HepG2 (cell line): Measurements from ENCODE around the gene GAS5. TPM values are rescaled to one million over a fixed set of nuclear protein-coding genes. Genes with fewer than 3 reads are reported as not detected.

ENCODE experiments used
- ADNP ChIP-seq: sonication (generic); formaldehyde crosslinking; IDR thresholded peaks from 2 replicates; pipeline ENCODE4 v1.4.0; 2020; ENCODE audit warnings: missing genetic modification reagents
- AGO2 ChIP-seq: fragments of 200-400 bp; formaldehyde crosslinking; optimal IDR thresholded peaks from 2 replicates; pipeline ENCODE3; 2017; ENCODE audit warnings: mild to moderate bottlenecking, low read depth, low read length, moderate library complexity
- CC2D1A ChIP-seq: sonication (generic); formaldehyde crosslinking; IDR thresholded peaks from 2 replicates; pipeline ENCODE4 v1.8.1; 2023; ENCODE audit warnings: mild to moderate bottlenecking, missing genetic modification reagents
- CSRNP2 ChIP-seq: sonication (generic); formaldehyde crosslinking; conservative IDR thresholded peaks from 2 replicates; pipeline ENCODE4 v1.8.0; 2022; ENCODE audit warnings: low read depth, missing genetic modification reagents
- ELF4 ChIP-seq: sonication (generic); formaldehyde crosslinking; IDR thresholded peaks from 2 replicates; pipeline ENCODE4 v1.5.0; 2020; ENCODE audit warnings: missing genetic modification reagents, mild to moderate bottlenecking, moderate library complexity, borderline replicate concordance
- GZF1 ChIP-seq: sonication (generic); formaldehyde crosslinking; IDR thresholded peaks from 2 replicates; pipeline ENCODE4 v1.5.1; 2020; ENCODE audit warnings: mild to moderate bottlenecking, missing genetic modification reagents
- HDAC2 ChIP-seq: sonication (generic); formaldehyde crosslinking; IDR thresholded peaks from 2 replicates; pipeline ENCODE4 v1.4.0; 2020; ENCODE audit warnings: missing genetic modification reagents
- HNF4A ChIP-seq: sonication (generic); formaldehyde crosslinking; IDR thresholded peaks from 2 replicates; pipeline ENCODE4 v1.4.0; 2020; ENCODE audit warnings: missing genetic modification reagents
- JUN ChIP-seq: sonication (generic); formaldehyde crosslinking; IDR thresholded peaks from 2 replicates; pipeline ENCODE4 v1.4.0; 2020; ENCODE audit warnings: mild to moderate bottlenecking, missing genetic modification reagents
- MXD1 ChIP-seq: sonication (generic); formaldehyde crosslinking; IDR thresholded peaks from 2 replicates; pipeline ENCODE4 v1.4.0; 2020; ENCODE audit warnings: mild to moderate bottlenecking, missing genetic modification reagents
- NCOA5 ChIP-seq: sonication (generic); formaldehyde crosslinking; IDR thresholded peaks from 2 replicates; pipeline ENCODE4 v1.4.0; 2020; ENCODE audit warnings: missing genetic modification reagents
- NFRKB ChIP-seq: fragments of 450-650 bp; IDR thresholded peaks from 2 replicates; pipeline ENCODE4 v1.6.1; 2017
- PAX8 ChIP-seq: sonication (generic); formaldehyde crosslinking; IDR thresholded peaks from 2 replicates; pipeline ENCODE4 v1.8.0; 2022; ENCODE audit warnings: mild to moderate bottlenecking, missing genetic modification reagents, borderline replicate concordance
- RBFOX2 ChIP-seq: fragments of 200-400 bp; formaldehyde crosslinking; IDR thresholded peaks from 2 replicates; pipeline ENCODE4 v1.6.1; 2017; ENCODE audit warnings: low read depth, mild to moderate bottlenecking, low read length
- SMC3 ChIP-seq: IDR thresholded peaks from 2 replicates; pipeline ENCODE4 v1.6.1; 2011; ENCODE audit warnings: low read length, improper control_type of control experiment
- ZBED4 ChIP-seq: sonication (generic); formaldehyde crosslinking; IDR thresholded peaks from 2 replicates; pipeline ENCODE4 v1.4.0; 2020; ENCODE audit warnings: missing genetic modification reagents, borderline replicate concordance
- ZFP36L1 ChIP-seq: sonication (generic); formaldehyde crosslinking; IDR thresholded peaks from 2 replicates; pipeline ENCODE4 v1.8.0; 2022; ENCODE audit warnings: mild to moderate bottlenecking, missing genetic modification reagents, moderate library complexity
- ZFP41 ChIP-seq: sonication (generic); formaldehyde crosslinking; IDR thresholded peaks from 2 replicates; pipeline ENCODE4 v1.4.0; 2020; ENCODE audit warnings: mild to moderate bottlenecking, missing genetic modification reagents, borderline replicate concordance
- ZFP62 ChIP-seq: sonication (generic); formaldehyde crosslinking; IDR thresholded peaks from 2 replicates; pipeline ENCODE4 v1.4.0; 2020; ENCODE audit warnings: missing genetic modification reagents
- ZFP90 ChIP-seq: sonication (generic); formaldehyde crosslinking; IDR thresholded peaks from 2 replicates; pipeline ENCODE4 v1.8.0; 2022; ENCODE audit warnings: missing genetic modification reagents, mild to moderate bottlenecking, inconsistent platforms, borderline replicate concordance
- ZNF20 ChIP-seq: sonication (generic); formaldehyde crosslinking; IDR thresholded peaks from 2 replicates; pipeline ENCODE4 v1.4.0; 2020; ENCODE audit warnings: mild to moderate bottlenecking, moderate library complexity, missing genetic modification reagents
- ZNF33A ChIP-seq: sonication (generic); formaldehyde crosslinking; IDR thresholded peaks from 2 replicates; pipeline ENCODE4 v1.5.1; 2020; ENCODE audit warnings: missing genetic modification reagents, mild to moderate bottlenecking, moderate library complexity, borderline replicate concordance
- ZNF512B ChIP-seq: sonication (generic); formaldehyde crosslinking; IDR thresholded peaks from 2 replicates; pipeline ENCODE4 v1.5.1; 2020; ENCODE audit warnings: missing genetic modification reagents, mild to moderate bottlenecking, borderline replicate concordance
- polyA plus RNA-seq, 8 experiments: library from polyadenylated mRNA; depleted of rRNA in 3 of 8; stranded (reverse) in 7 of 8; unstranded in 1 of 8; fragments of >200 nt; fragmentation: Illumina TruSeq in 4 of 8; extraction: Trizol in 4 of 8; gene quantifications; 2 replicates each; pipeline versions ENCODE4 v1.2.1 to v1.2.3, GENCODE V29; 2011 to 2016; ENCODE audit warnings: low read depth in 4 of 8, missing spikeins in 1 of 8, mixed read lengths in 1 of 8; ENCODE audit not compliant: insufficient read depth in 1 of 8
- total RNA-seq, 5 experiments: library from RNA; depleted of rRNA; stranded (reverse); fragments of >200 nt; fragmentation: Illumina TruSeq; extraction: Trizol; gene quantifications; 2 replicates each; pipeline ENCODE4 v1.2.3, GENCODE V29; 2016; ENCODE audit warnings: low read depth in 1 of 5

The GAS5 gene
- total and polyA plus RNA-seq, 2 of the 13 experiments (the other 11 are each of a cell fraction or from before 2014, with no cell fraction given) = 352 to 738 TPM

- no peak for TF ChIP-seq GZF1 (CRISPR knock-in tag)
- no peak for TF ChIP-seq PAX8 (CRISPR knock-in tag)
- TF ChIP-seq MXD1 (CRISPR knock-in tag) = peak; percentile 55; the same call in 1 of the 2 replicates
- no peak for TF ChIP-seq JUN (CRISPR knock-in tag)
- TF ChIP-seq HDAC2 (CRISPR knock-in tag) = no peak
- no peak for TF ChIP-seq HNF4A (CRISPR knock-in tag)
- no peak for TF ChIP-seq NCOA5 (CRISPR knock-in tag)
- TF ChIP-seq AGO2 = no peak
- no peak for TF ChIP-seq ZFP62 (CRISPR knock-in tag)
- TF ChIP-seq ZNF33A (CRISPR knock-in tag) = no peak
- no peak for TF ChIP-seq NFRKB
- TF ChIP-seq ELF4 (CRISPR knock-in tag) = no peak
- TF ChIP-seq ZFP90 (CRISPR knock-in tag) = no peak
- TF ChIP-seq RBFOX2 = peak; percentile 72
- TF ChIP-seq ZNF20 (CRISPR knock-in tag) = 0 out of 2 replicates have a peak, but pooled peaks have one; percentile 64
- no peak for TF ChIP-seq SMC3
- TF ChIP-seq ZNF512B = 0 out of 2 replicates have a peak, but pooled peaks have one; percentile 39
- TF ChIP-seq CC2D1A (CRISPR knock-in tag) = no peak
- no peak for TF ChIP-seq ZBED4 (CRISPR knock-in tag)
- TF ChIP-seq ZFP41 (CRISPR knock-in tag) = no peak
- no peak for TF ChIP-seq ZFP36L1 (CRISPR knock-in tag)
- TF ChIP-seq ADNP (CRISPR knock-in tag) = no peak
- no peak for TF ChIP-seq CSRNP2 (CRISPR knock-in tag)
Measured at GRCh38 chr1:173867141-173867752, 542 bp downstream of the GAS5 start (continued).
